Testis (tissue), 3 donors: ENCODE data around the gene C14orf93. TPM values are rescaled to one million over a fixed set of nuclear protein-coding genes. Genes with fewer than 3 reads are reported as not detected.

Experiments used
- DNase-seq: peaks from one replicate; pipeline ENCODE4 v3.0.0-alpha.2; 2019
- H3K27ac ChIP-seq, 2 donors: fragments of 200-600 bp; sonication (generic); one replicate each; pipeline ENCODE4 v1.5.1; 2019
- H3K27me3 ChIP-seq: fragments of 200-600 bp; sonication (generic); one replicate; pipeline ENCODE4 v1.5.1; 2019
- H3K36me3 ChIP-seq: fragments of 200-600 bp; sonication (generic); one replicate; pipeline ENCODE4 v1.5.1; 2017; ENCODE audit warnings: low read depth; ENCODE audit errors: missing control alignments
- H3K4me1 ChIP-seq: fragments of 200-600 bp; sonication (generic); one replicate; pipeline ENCODE4 v1.5.1; 2019
- H3K4me3 ChIP-seq, 2 donors: fragments of 200-600 bp; sonication (generic); one replicate each; pipeline ENCODE4 v1.5.1; 2017 to 2019
- H3K9me3 ChIP-seq: fragments of 200-600 bp; sonication (generic); one replicate; pipeline ENCODE4 v1.5.1; 2017
- CTCF ChIP-seq, 3 experiments: fragments of 450-650 bp in 2 of 3; fragments of 200-600 bp in 1 of 3; sonication (generic) in 1 of 3; IDR thresholded peaks; one replicate each; pipeline ENCODE4 v1.5.1; 2016 to 2019; ENCODE audit warnings: antibody characterized with exemption in 3 of 3, mild to moderate bottlenecking in 2 of 3, moderate library complexity in 1 of 3
- POLR2A ChIP-seq: fragments of 450-650 bp; IDR thresholded peaks from one replicate; pipeline ENCODE4 v1.6.1; 2017; ENCODE audit warnings: antibody characterized with exemption, mild to moderate bottlenecking, moderate library complexity
- WGBS, 2 donors: methylation state at CpG; one replicate each; pipeline ENCODE4 v1.1.5; 2018; 5-methylcytosine and 5-hydroxymethylcytosine counted together
- intact Hi-C: fragments of 100-400 bp; cut with DNase I; formaldehyde crosslinking; loops from one replicate; pipeline ENCODE4 v1.15.1; 2023; ENCODE audit warnings: low total_unique reads
- polyA plus RNA-seq: library from polyadenylated mRNA; stranded (reverse); fragments of 350-450 nt; fragmentation: Illumina TruSeq; extraction: RNeasy Lipid Tissue Mini Kit (QIAGEN cat#74804); gene quantifications from one replicate; pipeline ENCODE4 v1.2.3, GENCODE V29; 2014; ENCODE audit warnings: low read depth, low replicate concordance; ENCODE audit not compliant: insufficient read depth
- total RNA-seq, 2 donors: library from RNA; depleted of rRNA; stranded (reverse); fragments of >200 nt; gene quantifications; one replicate each; pipeline ENCODE4 v1.2.3, GENCODE V29; 2016

Gene C14orf93
- total and polyA plus RNA-seq, 3 donors from 2014 or later = 4.5 to 17.5 (median 12.5) TPM

- H3K27me3 ChIP-seq = no peaks in the 10 kb centered on the region
- WGBS, 2 donors = 85 to 89% methylated on average over 13 of the region's 13 CpGs
- no peaks in the 10 kb centered on the region for H3K36me3 ChIP-seq
- intact Hi-C loops = no loop called here
- no peak for TF ChIP-seq POLR2A
- TF ChIP-seq CTCF (IDR thresholded peaks at IDR 0.05) = no peak
- H3K4me1 ChIP-seq = no peaks in the 10 kb centered on the region
- H3K9me3 ChIP-seq = no peaks in the 10 kb centered on the region
- no peak for DNase-seq
- H3K27ac ChIP-seq = no peak overlapping the region
- H3K4me3 ChIP-seq = no peak overlapping the region
These were observed 35.7 kb upstream of the C14orf93 start for GRCh38 chr14:23045419-23046357.

GRCh38 chr14:23044840-23045239 lies 34.9 kb upstream of the C14orf93 start:
- intact Hi-C loops = no loop called here
- no peaks in the 10 kb centered on the region for H3K4me1 ChIP-seq
- no peaks in the 10 kb centered on the region for H3K27me3 ChIP-seq
- no peak overlapping the region for H3K27ac ChIP-seq
- H3K36me3 ChIP-seq = no peaks in the 10 kb centered on the region
- TF ChIP-seq POLR2A = no peak
- no peak for TF ChIP-seq CTCF (IDR thresholded peaks at IDR 0.05)
- no peak for DNase-seq
- WGBS, 2 donors = 81 to 82% methylated on average over 8 of the region's 8 CpGs
- H3K9me3 ChIP-seq = no peaks in the 10 kb centered on the region
- no peak overlapping the region for H3K4me3 ChIP-seq

GRCh38 chr14:23043754-23044153 lies 33.8 kb upstream of the C14orf93 start:
- H3K36me3 ChIP-seq = no peaks in the 10 kb centered on the region
- TF ChIP-seq CTCF (IDR thresholded peaks at IDR 0.05) (no peak), POLR2A (no peak)
- no peak for DNase-seq
- H3K9me3 ChIP-seq = no peaks in the 10 kb centered on the region
- no peaks in the 10 kb centered on the region for H3K4me1 ChIP-seq
- no peak overlapping the region for H3K27ac ChIP-seq
- 64 to 71% methylated on average over 3 of the region's 3 CpGs for whole genome bisulfite sequencing, 2 donors
- intact Hi-C loops = no loop called here
- no peaks in the 10 kb centered on the region for H3K27me3 ChIP-seq
- no peak overlapping the region for H3K4me3 ChIP-seq

GRCh38 chr14:23043145-23043544 lies 33.2 kb upstream of the C14orf93 start:
- H3K27me3 ChIP-seq = no peaks in the 10 kb centered on the region
- H3K27ac ChIP-seq = no peak overlapping the region
- no peak for TF ChIP-seq CTCF (IDR thresholded peaks at IDR 0.05)
- no peak for TF ChIP-seq POLR2A
- intact Hi-C loops = no loop called here
- DNase-seq = no peak
- no peak overlapping the region for H3K4me3 ChIP-seq
- H3K4me1 ChIP-seq = no peaks in the 10 kb centered on the region
- WGBS, 2 donors = 84 to 94% methylated on average over 6 of the region's 6 CpGs
- no peaks in the 10 kb centered on the region for H3K9me3 ChIP-seq
- H3K36me3 ChIP-seq = no peaks in the 10 kb centered on the region
